Measurements from ENCODE around the gene RPLP2. TPM values are rescaled to one million over a fixed set of nuclear protein-coding genes. Genes with fewer than 3 reads are reported as not detected.

The RPLP2 gene
- total and polyA plus RNA-seq, 2 of the 4 experiments (the other 2 are of a cell fraction) = 59.9 to 1,897 TPM

- H3K79me1 ChIP-seq (ENCODE audit: low read depth in 1 of 2, low read length in 2 of 2) = peaks cover 16 to 21% of the 10 kb centered on the region in 2 experiments
- peaks cover 33% of the 10 kb centered on the region for H4K20me1 ChIP-seq (ENCODE audit: insufficient read depth, low read length)
- H3K4me2 ChIP-seq (ENCODE audit: low read depth, low read length) = no peak overlapping the region
- no peak overlapping the region for H3K27ac ChIP-seq (ENCODE audit: insufficient read depth, low read length)
- peaks cover 6% of the 10 kb centered on the region; the same call in 1 of the 2 replicates for H3K27me3 ChIP-seq (ENCODE audit: control insufficient read depth, insufficient read depth, low read length)
- in situ Hi-C loops (cut with MboI; ENCODE audit: low sequenced_read_pairs) (no loop called here), dilution Hi-C loops (cut with HindIII; ENCODE audit: low sequenced_read_pairs, unreplicated experiment) (no loop called here), intact Hi-C loops (cut with micrococcal nuclease) (no loop called here)
- H4K91ac ChIP-seq (ENCODE audit: insufficient read depth, low read depth, low read length) = no peak overlapping the region
- ChIA-PET CTCF (no interaction called here), POLR2A (ENCODE audit: unreplicated experiment) (interaction anchor here (0.6 kb wide), 1 partner anchor 10 kb away, joined by 3 read pairs; no protein-coding TSS in a partner anchor)
- no peak overlapping the region for H3K23ac ChIP-seq (ENCODE audit: low read depth, low read length)
- H2BK20ac ChIP-seq (ENCODE audit: low read depth, low read length) = no peak overlapping the region
- TF ChIP-seq CTCF (conservative IDR thresholded peaks at IDR 0.05; ENCODE audit: low read depth, low read length) (no peak), POLR2A (IDR thresholded peaks at IDR 0.05; ENCODE audit: low read depth, low read length) (peak; percentile 44; the same call in 1 of the 2 replicates), RCOR1 (IDR thresholded peaks at IDR 0.05; ENCODE audit: insufficient replicate concordance, low read length) (no peak)
- no peak overlapping the region for H2BK5ac ChIP-seq (ENCODE audit: low read depth, low read length, poor library complexity, severe bottlenecking)
- no peak overlapping the region for H4K5ac ChIP-seq (ENCODE audit: low read depth, low read length)
- peaks cover 13% of the 10 kb centered on the region for H3K9me1 ChIP-seq (ENCODE audit: insufficient read depth, low read length)
- no peak overlapping the region for H3K18ac ChIP-seq (ENCODE audit: low read depth, low read length)
- ATAC-seq (ENCODE audit: low read depth) = no peak
- H3K36me3 ChIP-seq (ENCODE audit: control insufficient read depth, insufficient read depth, low read length) = peaks cover 30% of the 10 kb centered on the region
- DNase-seq = no peak
- no peak overlapping the region for H3K4ac ChIP-seq (ENCODE audit: low read depth, low read length)
- WGBS, 2 experiments (ENCODE audit: extremely low coverage in 2 of 2, insufficient read length in 1 of 2) = 93% methylated on average over 3 of the region's 12 CpGs; no CpG with 5 or more reads in 1 of the 2 experiments
- no peak overlapping the region for H2BK120ac ChIP-seq (ENCODE audit: low read depth, low read length)
- BruUV-seq (replicated peaks) = no TSS peak
- peaks cover 23% of the 10 kb centered on the region for H3K4me1 ChIP-seq (ENCODE audit: control insufficient read depth, insufficient read depth, low read length)
- no peak overlapping the region for H2BK15ac ChIP-seq (ENCODE audit: low read depth, low read length)
- H2AFZ ChIP-seq (replicated peaks; ENCODE audit: low read length, poor library complexity) = no peak overlapping the region
- H3K56ac ChIP-seq (ENCODE audit: extremely low read depth, insufficient read depth, low read length) = no peak overlapping the region
- H2AK5ac ChIP-seq (ENCODE audit: low read depth, low read length) = no peak overlapping the region
- H3K9ac ChIP-seq (ENCODE audit: low read depth, low read length) = no peak overlapping the region
- H2AK9ac ChIP-seq (replicated peaks; ENCODE audit: low read depth, low read length, poor library complexity) = peak overlapping the region; percentile 24
- no peak overlapping the region for H3K14ac ChIP-seq (replicated peaks; ENCODE audit: low read depth, low read length)
- no peaks in the 10 kb centered on the region for H3K9me3 ChIP-seq (ENCODE audit: control insufficient read depth, insufficient read depth, low read length)
- no peak overlapping the region for H4K8ac ChIP-seq (ENCODE audit: low read depth in 2 of 2, low read length in 2 of 2)
- H3K4me3 ChIP-seq (ENCODE audit: insufficient read depth, low read depth, low read length) = no peak overlapping the region
Measured at GRCh38 chr11:825366-826226, 15.8 kb downstream of the RPLP2 start.
